ENCODE measurements around the gene ZWILCH.

Gene ZWILCH

GRCh38 chr15:66590435-66590834 lies 85.3 kb downstream of the ZWILCH start:
- TF ChIP-seq, protein P1, sequence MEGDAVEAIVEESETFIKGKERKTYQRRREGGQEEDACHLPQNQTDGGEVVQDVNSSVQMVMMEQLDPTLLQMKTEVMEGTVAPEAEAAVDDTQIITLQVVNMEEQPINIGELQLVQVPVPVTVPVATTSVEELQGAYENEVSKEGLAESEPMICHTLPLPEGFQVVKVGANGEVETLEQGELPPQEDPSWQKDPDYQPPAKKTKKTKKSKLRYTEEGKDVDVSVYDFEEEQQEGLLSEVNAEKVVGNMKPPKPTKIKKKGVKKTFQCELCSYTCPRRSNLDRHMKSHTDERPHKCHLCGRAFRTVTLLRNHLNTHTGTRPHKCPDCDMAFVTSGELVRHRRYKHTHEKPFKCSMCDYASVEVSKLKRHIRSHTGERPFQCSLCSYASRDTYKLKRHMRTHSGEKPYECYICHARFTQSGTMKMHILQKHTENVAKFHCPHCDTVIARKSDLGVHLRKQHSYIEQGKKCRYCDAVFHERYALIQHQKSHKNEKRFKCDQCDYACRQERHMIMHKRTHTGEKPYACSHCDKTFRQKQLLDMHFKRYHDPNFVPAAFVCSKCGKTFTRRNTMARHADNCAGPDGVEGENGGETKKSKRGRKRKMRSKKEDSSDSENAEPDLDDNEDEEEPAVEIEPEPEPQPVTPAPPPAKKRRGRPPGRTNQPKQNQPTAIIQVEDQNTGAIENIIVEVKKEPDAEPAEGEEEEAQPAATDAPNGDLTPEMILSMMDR (IDR thresholded peaks at IDR 0.05), result no peak

GRCh38 chr15:66591322-66591862 lies 86.3 kb downstream of the ZWILCH start:
- Histone ChIP-seq H3K27ac (no peak overlapping the region), H3K4me3 (no peak overlapping the region)
- TF ChIP-seq, protein P1 (IDR thresholded peaks at IDR 0.05), result no peak
- no peak for DNase-seq (ENCODE audit: low spot score)

More at GRCh38 chr15:66590435-66590834, 85.3 kb downstream of the ZWILCH start:
- DNase-seq (ENCODE audit: low spot score), result no peak
- H3K4me3 ChIP-seq, result no peak overlapping the region
- H3K27ac ChIP-seq, result no peak overlapping the region

- TF ChIP-seq, protein P1 (IDR thresholded peaks at IDR 0.05), result no peak
- DNase-seq (ENCODE audit: low spot score), result no peak
- no peak overlapping the region for H3K27ac ChIP-seq
- no peak overlapping the region for H3K4me3 ChIP-seq
These were observed 87.5 kb downstream of the ZWILCH start for GRCh38 chr15:66592505-66593218.

DNA sequence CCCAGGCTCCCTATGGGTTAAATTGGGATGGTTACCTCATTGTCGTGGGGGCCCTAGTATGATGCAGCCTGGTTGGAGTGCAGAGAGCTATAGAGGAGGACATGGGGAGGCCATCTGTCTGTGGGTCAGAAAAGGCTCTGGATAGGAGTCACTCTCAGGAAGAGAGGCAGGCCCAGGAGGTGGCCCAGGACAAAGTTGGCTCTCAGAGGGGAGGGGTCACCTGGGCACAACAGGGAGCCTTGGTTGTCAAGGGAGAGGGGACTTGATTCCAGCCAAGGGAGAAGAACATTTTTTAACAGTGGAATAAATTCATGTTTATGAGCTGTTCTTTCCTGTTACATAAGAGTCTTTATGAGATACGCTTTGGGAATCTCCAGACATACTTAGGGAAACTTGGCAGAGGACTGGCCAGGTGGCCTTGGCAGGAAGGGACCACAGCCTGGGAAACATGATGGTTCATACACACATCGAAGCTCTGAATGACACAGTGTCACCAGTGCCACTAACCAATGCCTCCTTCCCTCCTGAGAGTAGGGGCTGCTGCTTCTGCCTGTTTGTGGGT lies 88.2 kb downstream of the ZWILCH start:
- DNase-seq (ENCODE audit: low spot score), result no peak
- TF ChIP-seq, protein P1 (IDR thresholded peaks at IDR 0.05), result no peak
- Histone ChIP-seq H3K27ac (no peak overlapping the region), H3K4me3 (no peak overlapping the region)

- Histone ChIP-seq H3K4me3 (no peak overlapping the region), H3K27ac (no peak overlapping the region)
- TF ChIP-seq, protein P1 (IDR thresholded peaks at IDR 0.05), result no peak
- DNase-seq (ENCODE audit: low spot score), result no peak
These were observed 89.2 kb downstream of the ZWILCH start for GRCh38 chr15:66594344-66594743.

DNA sequence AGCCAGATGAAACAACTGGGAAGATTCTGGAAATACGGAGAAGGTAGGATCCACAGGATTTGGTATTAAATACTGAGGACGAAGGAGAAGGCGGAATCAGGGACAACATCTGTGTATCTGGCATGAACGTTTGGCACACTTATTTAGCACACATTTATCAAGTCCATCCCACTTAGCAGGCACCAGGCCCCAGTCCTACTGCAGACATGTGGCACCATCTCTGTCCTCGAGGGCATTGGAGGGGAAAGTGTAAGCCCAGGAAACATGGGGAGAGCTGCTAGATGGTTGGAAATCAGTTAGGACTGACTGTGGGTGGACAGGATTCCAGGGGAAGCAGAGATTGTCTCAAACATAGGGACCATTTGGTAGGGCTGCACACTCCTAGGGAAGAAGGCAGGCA lies 89.7 kb downstream of the ZWILCH start:
- no peak for DNase-seq (ENCODE audit: low spot score)
- no peak overlapping the region for H3K27ac ChIP-seq
- TF ChIP-seq, protein P1 (IDR thresholded peaks at IDR 0.05), result no peak
- no peak overlapping the region for H3K4me3 ChIP-seq

DNA sequence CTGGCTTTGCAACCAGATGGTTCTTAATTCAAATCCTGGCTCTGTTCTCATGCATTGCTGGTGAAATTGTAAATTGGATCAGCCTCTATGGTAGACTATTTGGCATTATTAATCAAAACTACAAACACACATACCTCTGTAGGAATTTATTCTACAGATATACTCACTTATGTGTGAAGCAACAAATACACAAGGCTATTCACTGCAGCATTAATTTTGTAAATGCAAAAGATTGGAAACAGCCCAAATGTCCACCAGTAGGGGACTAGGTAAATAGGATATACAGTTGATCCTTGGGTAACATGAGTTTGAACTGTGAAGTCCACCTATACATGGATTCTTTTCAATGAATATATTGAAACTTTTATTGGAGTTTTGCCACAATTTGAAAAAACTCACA lies 90.2 kb downstream of the ZWILCH start:
- TF ChIP-seq, protein P1 (IDR thresholded peaks at IDR 0.05), result no peak
- DNase-seq (ENCODE audit: low spot score), result no peak
- Histone ChIP-seq H3K27ac (no peak overlapping the region), H3K4me3 (no peak overlapping the region)

All from coronary artery (tissue), 2 donors.